GM19372 (cell line): ENCODE measurements around the gene WRNIP1.

ENCODE experiments used
- ATAC-seq: cut with Tn5 transposase; IDR thresholded peaks from one replicate; pipeline ENCODE4 v1.9.1; 2021; ENCODE audit warnings: mild to moderate bottlenecking, low read depth, moderate library complexity; ENCODE audit not compliant: unreplicated experiment

Gene WRNIP1

DNA sequence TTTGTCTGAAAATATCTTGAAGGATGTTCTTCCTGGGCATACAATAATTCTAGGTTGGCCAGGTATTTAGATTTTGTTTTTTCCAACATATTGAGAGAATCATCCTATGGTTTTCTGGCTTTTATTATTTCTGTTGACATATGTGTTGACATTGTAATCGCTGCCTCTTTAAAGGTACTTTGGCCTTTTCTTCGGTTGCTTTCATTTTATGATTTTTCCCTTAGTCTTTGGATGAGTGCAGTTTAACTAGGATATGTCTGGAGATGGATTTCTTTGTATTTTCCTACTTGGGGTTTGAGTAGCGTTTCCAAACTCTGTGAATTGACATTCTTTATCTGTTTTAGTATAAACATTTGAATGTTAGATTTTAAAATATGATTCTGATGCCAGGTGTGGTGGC, 65.0 kb downstream of the WRNIP1 start:
- no peak for ATAC-seq

DNA sequence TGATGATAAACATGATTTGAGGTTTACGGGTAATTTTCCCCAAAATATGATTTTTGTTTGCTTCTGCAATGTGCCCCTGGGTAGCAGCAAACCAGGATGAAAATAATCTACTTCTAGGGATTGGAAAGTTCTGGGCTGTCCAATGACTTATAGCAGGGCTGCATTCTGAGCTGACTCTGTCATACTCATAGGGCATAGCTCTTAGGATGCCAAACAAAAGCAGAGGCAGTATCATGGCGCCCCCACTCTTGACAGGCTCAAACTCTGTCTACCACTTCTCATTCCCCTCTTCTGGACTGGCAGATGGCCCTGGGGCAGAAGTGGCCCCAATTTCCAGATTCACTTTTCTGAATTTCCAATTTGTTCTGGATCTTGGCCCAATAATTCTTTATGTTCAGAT, 66.2 kb downstream of the WRNIP1 start:
- no peak for ATAC-seq

DNA sequence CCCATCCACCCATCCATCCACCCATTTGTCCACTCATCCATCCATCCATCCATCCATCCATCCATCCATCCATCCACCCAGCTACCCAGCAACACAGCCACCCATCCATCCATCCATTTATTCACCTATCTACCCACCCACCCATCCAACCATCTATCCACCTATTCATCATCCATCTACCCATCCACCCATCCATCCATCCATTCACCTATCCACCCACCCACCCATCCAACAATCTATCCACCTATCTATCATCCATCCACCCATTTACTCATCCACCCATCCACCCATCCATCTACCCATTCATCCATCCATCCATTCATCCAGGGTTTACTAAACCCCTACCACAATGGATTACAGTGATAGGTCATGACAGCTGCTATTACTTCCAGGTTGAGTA, 69.1 kb downstream of the WRNIP1 start:
- ATAC-seq: no peak
